ENCODE data around the gene ARL15. TPM values are rescaled to one million over a fixed set of nuclear protein-coding genes. Genes with fewer than 3 reads are reported as not detected.

Gene ARL15
- total RNA-seq, 1 experiment from 2014 or later, result 18.3 TPM

- TF ChIP-seq, protein P1, sequence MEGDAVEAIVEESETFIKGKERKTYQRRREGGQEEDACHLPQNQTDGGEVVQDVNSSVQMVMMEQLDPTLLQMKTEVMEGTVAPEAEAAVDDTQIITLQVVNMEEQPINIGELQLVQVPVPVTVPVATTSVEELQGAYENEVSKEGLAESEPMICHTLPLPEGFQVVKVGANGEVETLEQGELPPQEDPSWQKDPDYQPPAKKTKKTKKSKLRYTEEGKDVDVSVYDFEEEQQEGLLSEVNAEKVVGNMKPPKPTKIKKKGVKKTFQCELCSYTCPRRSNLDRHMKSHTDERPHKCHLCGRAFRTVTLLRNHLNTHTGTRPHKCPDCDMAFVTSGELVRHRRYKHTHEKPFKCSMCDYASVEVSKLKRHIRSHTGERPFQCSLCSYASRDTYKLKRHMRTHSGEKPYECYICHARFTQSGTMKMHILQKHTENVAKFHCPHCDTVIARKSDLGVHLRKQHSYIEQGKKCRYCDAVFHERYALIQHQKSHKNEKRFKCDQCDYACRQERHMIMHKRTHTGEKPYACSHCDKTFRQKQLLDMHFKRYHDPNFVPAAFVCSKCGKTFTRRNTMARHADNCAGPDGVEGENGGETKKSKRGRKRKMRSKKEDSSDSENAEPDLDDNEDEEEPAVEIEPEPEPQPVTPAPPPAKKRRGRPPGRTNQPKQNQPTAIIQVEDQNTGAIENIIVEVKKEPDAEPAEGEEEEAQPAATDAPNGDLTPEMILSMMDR (conservative IDR thresholded peaks at IDR 0.05; ENCODE audit: low read depth, low read length), result no peak
- TF ChIP-seq EZH2 (IDR thresholded peaks at IDR 0.05; ENCODE audit: borderline replicate concordance, low read depth, low read length, poor library complexity, severe bottlenecking), result no peak
- POLR2A ChIA-PET (ENCODE audit: low non-redundant PET), result interaction anchor here (0.6 kb wide), 1 partner anchor 20 kb away, joined by 3 read pairs; no protein-coding TSS in a partner anchor
Measured at GRCh38 chr5:53924392-53924791, 386.0 kb downstream of the ARL15 start.

GRCh38 chr5:53923961-53924360 is 386.4 kb downstream of the ARL15 start:
- H3K36me3 ChIP-seq (ENCODE audit: insufficient read depth, low read length, poor library complexity, severe bottlenecking), result no peaks in the 10 kb centered on the region
- POLR2A ChIA-PET (ENCODE audit: low non-redundant PET), result interaction anchor here (0.6 kb wide), 1 partner anchor 20 kb away, joined by 3 read pairs; no protein-coding TSS in a partner anchor

More at GRCh38 chr5:53924392-53924791, 386.0 kb downstream of the ARL15 start:
- Histone ChIP-seq H3K4me1 (ENCODE audit: insufficient read depth, low read length, poor library complexity, severe bottlenecking) (no peaks in the 10 kb centered on the region), H3K9me3 (ENCODE audit: low read depth, low read length, poor library complexity, severe bottlenecking) (no peaks in the 10 kb centered on the region), H3K36me3 (ENCODE audit: insufficient read depth, low read length, poor library complexity, severe bottlenecking) (no peaks in the 10 kb centered on the region), H3K4me3 (ENCODE audit: low read depth, low read length, poor library complexity, severe bottlenecking) (no peak overlapping the region), H3K27ac (ENCODE audit: low read depth, low read length, poor library complexity, severe bottlenecking) (no peak overlapping the region), H3K27me3 (replicated peaks; ENCODE audit: insufficient read depth, low read depth, low read length, poor library complexity) (no peaks in the 10 kb centered on the region)
- BruUV-seq (replicated peaks), result no TSS peak
- intact Hi-C loops (cut with micrococcal nuclease; ENCODE audit: unreplicated experiment), result no loop called here
- no peak for DNase-seq (ENCODE audit: low spot score)
- CTCF ChIA-PET, result no interaction called here

DNA sequence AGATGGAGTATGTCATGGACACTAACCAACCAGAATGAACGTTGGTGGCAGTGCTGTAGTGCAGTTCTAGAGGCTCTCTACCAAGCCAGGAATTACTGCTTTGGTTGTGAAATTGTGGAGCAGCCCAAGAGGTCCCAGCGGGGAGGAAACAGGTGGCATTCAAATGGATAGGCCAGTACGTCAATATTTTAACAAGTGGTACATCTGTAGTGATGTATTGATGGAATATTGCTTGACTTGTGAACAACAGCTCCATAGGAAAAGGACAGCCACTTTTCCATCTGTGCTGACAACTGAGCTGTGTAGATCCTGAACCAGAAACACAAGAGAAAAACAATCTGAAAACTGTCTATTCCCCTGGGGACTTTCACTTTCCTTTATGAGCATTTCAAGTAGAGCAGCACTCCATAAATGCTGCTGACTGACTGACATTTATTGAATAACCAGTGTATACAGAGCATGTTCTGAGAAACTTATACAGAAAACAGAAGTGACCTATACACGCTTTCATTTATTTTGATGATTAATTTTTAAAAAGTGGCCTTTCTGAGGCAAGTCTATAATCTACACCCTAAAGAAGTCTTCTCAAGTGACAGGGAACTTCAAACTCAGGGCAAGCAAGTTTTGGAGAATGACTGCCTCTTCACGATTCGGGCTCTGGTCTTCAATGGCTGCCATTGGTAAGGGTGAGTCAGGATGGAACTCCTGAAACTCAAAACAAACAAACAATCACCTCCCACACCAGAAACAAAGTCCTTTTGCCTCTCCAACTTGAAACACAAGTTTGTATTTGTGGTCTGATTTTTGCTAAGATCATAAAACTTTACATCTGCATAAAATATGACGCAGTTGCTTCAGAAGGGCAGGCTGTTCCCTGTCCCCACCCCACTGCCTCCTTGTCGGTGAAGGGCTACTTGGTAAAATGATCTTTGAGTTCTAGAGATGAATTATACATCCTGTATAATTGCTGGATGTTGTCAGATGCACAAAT is 387.6 kb downstream of the ARL15 start:
- TF ChIP-seq, protein P1 (conservative IDR thresholded peaks at IDR 0.05; ENCODE audit: low read depth, low read length), result no peak
- TF ChIP-seq EZH2 (IDR thresholded peaks at IDR 0.05; ENCODE audit: borderline replicate concordance, low read depth, low read length, poor library complexity, severe bottlenecking), result no peak
- no peak overlapping the region for H3K27ac ChIP-seq (ENCODE audit: low read depth, low read length, poor library complexity, severe bottlenecking)
- no TSS peak for BruUV-seq (replicated peaks)
- H3K27me3 ChIP-seq (replicated peaks; ENCODE audit: insufficient read depth, low read depth, low read length, poor library complexity), result no peaks in the 10 kb centered on the region
- no peaks in the 10 kb centered on the region for H3K4me1 ChIP-seq (ENCODE audit: insufficient read depth, low read length, poor library complexity, severe bottlenecking)
- no peaks in the 10 kb centered on the region for H3K9me3 ChIP-seq (ENCODE audit: low read depth, low read length, poor library complexity, severe bottlenecking)
- intact Hi-C loops (cut with micrococcal nuclease; ENCODE audit: unreplicated experiment), result no loop called here
- ChIA-PET POLR2A (ENCODE audit: low non-redundant PET) (no interaction called here), CTCF (no interaction called here)
- no peak overlapping the region for H3K4me3 ChIP-seq (ENCODE audit: low read depth, low read length, poor library complexity, severe bottlenecking)
- no peaks in the 10 kb centered on the region for H3K36me3 ChIP-seq (ENCODE audit: insufficient read depth, low read length, poor library complexity, severe bottlenecking)
- no peak for DNase-seq (ENCODE audit: low spot score)

More at GRCh38 chr5:53923961-53924360, 386.4 kb downstream of the ARL15 start:
- intact Hi-C loops (cut with micrococcal nuclease; ENCODE audit: unreplicated experiment), result no loop called here
- Histone ChIP-seq H3K4me1 (ENCODE audit: insufficient read depth, low read length, poor library complexity, severe bottlenecking) (no peaks in the 10 kb centered on the region), H3K27ac (ENCODE audit: low read depth, low read length, poor library complexity, severe bottlenecking) (no peak overlapping the region), H3K4me3 (ENCODE audit: low read depth, low read length, poor library complexity, severe bottlenecking) (no peak overlapping the region), H3K27me3 (replicated peaks; ENCODE audit: insufficient read depth, low read depth, low read length, poor library complexity) (no peaks in the 10 kb centered on the region), H3K9me3 (ENCODE audit: low read depth, low read length, poor library complexity, severe bottlenecking) (no peaks in the 10 kb centered on the region)
- BruUV-seq (replicated peaks), result no TSS peak
- CTCF ChIA-PET, result no interaction called here
- DNase-seq (ENCODE audit: low spot score), result no peak
- TF ChIP-seq, protein P1 (conservative IDR thresholded peaks at IDR 0.05; ENCODE audit: low read depth, low read length), result no peak
- no peak for TF ChIP-seq EZH2 (IDR thresholded peaks at IDR 0.05; ENCODE audit: borderline replicate concordance, low read depth, low read length, poor library complexity, severe bottlenecking)
